CD14-positive monocyte (primary cell): ENCODE data around the gene EGFR. TPM values are rescaled to one million over a fixed set of nuclear protein-coding genes. Genes with fewer than 3 reads are reported as not detected.

ENCODE experiments used
- DNase-seq, 3 donors: peaks; one replicate each; pipeline ENCODE4 v3.0.0-alpha.2; 2011 to 2022
- H2AFZ ChIP-seq: 2 replicates; pipeline ENCODE4 v1.6.0; 2012; ENCODE audit warnings: mild to moderate bottlenecking, low read depth, low read length, inconsistent platforms; ENCODE audit not compliant: insufficient read depth, poor library complexity, severe bottlenecking
- H3K27ac ChIP-seq, 2 donors: 1 replicate in 1 of 2; 2 replicates in 1 of 2; pipeline ENCODE4 v1.5.1; 2012 to 2013; ENCODE audit warnings: low read length in 2 of 2, control low read depth in 1 of 2, inconsistent platforms in 1 of 2, low read depth in 1 of 2, mild to moderate bottlenecking in 1 of 2
- H3K27me3 ChIP-seq, 2 donors: one replicate each; pipeline versions ENCODE4 v1.6.0 to v1.6.1; 2011 to 2013; ENCODE audit warnings: low read length in 2 of 2; ENCODE audit not compliant: control insufficient read depth in 2 of 2, insufficient read depth in 2 of 2
- H3K36me3 ChIP-seq, 2 donors: replicated peaks in 1 of 2; 1 replicate in 1 of 2; 2 replicates in 1 of 2; pipeline versions ENCODE4 v1.5.1 to v1.6.1; 2012 to 2013; ENCODE audit warnings: low read length in 2 of 2, control low read depth in 1 of 2, inconsistent platforms in 1 of 2, mild to moderate bottlenecking in 1 of 2; ENCODE audit not compliant: insufficient read depth in 2 of 2, control insufficient read depth in 1 of 2
- H3K4me1 ChIP-seq, 2 donors: 1 replicate in 1 of 2; 2 replicates in 1 of 2; pipeline versions ENCODE4 v1.5.1 to v1.6.1; 2012 to 2013; ENCODE audit warnings: low read length in 2 of 2, control low read depth in 1 of 2, inconsistent platforms in 1 of 2, mild to moderate bottlenecking in 1 of 2, moderate library complexity in 1 of 2; ENCODE audit not compliant: insufficient read depth in 2 of 2, control insufficient read depth in 1 of 2
- H3K4me2 ChIP-seq: replicated peaks from 2 replicates; pipeline ENCODE3; 2012; ENCODE audit warnings: low read length, moderate library complexity, mild to moderate bottlenecking; ENCODE audit not compliant: poor library complexity, severe bottlenecking; ENCODE audit errors: extremely low read depth
- H3K4me3 ChIP-seq, 3 experiments: fragments of 200-600 bp in 1 of 3; sonication (generic) in 1 of 3; replicated peaks in 1 of 3; 1 replicate in 2 of 3; 2 replicates in 1 of 3; pipeline ENCODE4 v1.5.1; 2011 to 2013; ENCODE audit warnings: low read length in 3 of 3, mild to moderate bottlenecking in 3 of 3, control low read depth in 2 of 3, low read depth in 2 of 3, inconsistent platforms in 1 of 3, moderate library complexity in 1 of 3
- H3K79me2 ChIP-seq: 2 replicates; pipeline ENCODE4 v1.6.0; 2012; ENCODE audit warnings: mild to moderate bottlenecking, control low read depth, inconsistent platforms, low read length, moderate library complexity; ENCODE audit not compliant: insufficient read depth
- H3K9ac ChIP-seq: 2 replicates; pipeline ENCODE4 v1.6.0; 2017; ENCODE audit warnings: low read length, mild to moderate bottlenecking; ENCODE audit not compliant: insufficient read depth, poor library complexity, severe bottlenecking
- H3K9me3 ChIP-seq, 2 donors: replicated peaks in 1 of 2; 1 replicate in 1 of 2; 2 replicates in 1 of 2; pipeline versions ENCODE4 v1.5.1 to v1.6.1; 2012 to 2013; ENCODE audit warnings: low read length in 2 of 2, control low read depth in 1 of 2; ENCODE audit not compliant: control insufficient read depth in 1 of 2, insufficient read depth in 1 of 2
- H4K20me1 ChIP-seq: 2 replicates; pipeline ENCODE4 v1.6.0; 2012; ENCODE audit warnings: mild to moderate bottlenecking, low read length, control low read depth, moderate library complexity; ENCODE audit not compliant: insufficient read depth
- H3K27ac Mint-ChIP-seq, 7 donors: one replicate each; pipeline ENCODE4 v1.8.0; 2020; ENCODE audit warnings: mild to moderate bottlenecking in 7 of 7, mixed read lengths in 7 of 7, moderate library complexity in 6 of 7, inconsistent platforms in 2 of 7
- H3K27me3 Mint-ChIP-seq, 3 donors: one replicate each; pipeline ENCODE4 v1.8.0; 2021 to 2022; ENCODE audit warnings: low read depth in 3 of 3, mild to moderate bottlenecking in 3 of 3, mixed read lengths in 3 of 3, moderate library complexity in 3 of 3, inconsistent platforms in 1 of 3
- H3K36me3 Mint-ChIP-seq, 2 donors: one replicate each; pipeline ENCODE4 v1.8.0; 2020; ENCODE audit warnings: mixed read lengths in 2 of 2, inconsistent platforms in 1 of 2, mild to moderate bottlenecking in 1 of 2
- H3K4me1 Mint-ChIP-seq: one replicate; pipeline ENCODE4 v1.8.0; 2020; ENCODE audit warnings: mild to moderate bottlenecking, mixed read lengths
- H3K4me3 Mint-ChIP-seq, 2 donors: one replicate each; pipeline ENCODE4 v1.8.0; 2020; ENCODE audit warnings: mild to moderate bottlenecking in 2 of 2, mixed read lengths in 2 of 2, moderate library complexity in 1 of 2
- H3K9me3 Mint-ChIP-seq, 7 donors: one replicate each; pipeline ENCODE4 v1.8.0; 2020 to 2022; ENCODE audit warnings: mixed read lengths in 7 of 7, mild to moderate bottlenecking in 6 of 7, moderate library complexity in 6 of 7, inconsistent platforms in 2 of 7
- CTCF ChIP-seq: fragments of 200-600 bp; IDR thresholded peaks from one replicate; pipeline ENCODE4 v1.8.0; 2022; ENCODE audit warnings: antibody characterized with exemption, mild to moderate bottlenecking
- WGBS: methylation state at CpG from one replicate; pipeline ENCODE4 v1.1.5; 2013; ENCODE audit warnings: missing lambda C conversion rate; ENCODE audit not compliant: insufficient coverage; 5-methylcytosine and 5-hydroxymethylcytosine counted together
- intact Hi-C, 2 donors: fragments of 100-400 bp; cut with micrococcal nuclease; formaldehyde crosslinking; loops; one replicate each; pipeline versions ENCODE4 v1.15.0 to v1.15.1; 2023
- polyA plus RNA-seq, 3 donors: library from polyadenylated mRNA; depleted of rRNA in 1 of 3; unstranded in 2 of 3; stranded (reverse) in 1 of 3; fragments of 300-500 nt in 2 of 3; fragments of >200 nt in 1 of 3; fragmentation: Illumina TruSeq in 2 of 3; gene quantifications; 1 replicate in 2 of 3; 2 replicates in 1 of 3; pipeline ENCODE4 v1.2.3, GENCODE V29; 2012 to 2021

The EGFR gene
- polyA plus RNA-seq, 3 donors: not detected

- Mint-ChIP-seq H3K27ac (no peak overlapping the region), H3K36me3 (no peaks in the 10 kb centered on the region), H3K9me3 (peaks cover 0 to 3% (median 0%) of the 10 kb centered on the region in 7 donors), H3K4me1 (peaks cover under 1% of the 10 kb centered on the region), H3K4me3 (no peak overlapping the region), H3K27me3 (peaks cover 12 to 25% (median 13%) of the 10 kb centered on the region in 3 donors)
- no peaks in the 10 kb centered on the region for H4K20me1 ChIP-seq
- no peaks in the 10 kb centered on the region for H3K79me2 ChIP-seq
- peaks cover 5 to 8% of the 10 kb centered on the region in 2 donors for H3K27me3 ChIP-seq
- H2AFZ ChIP-seq: no peak overlapping the region
- no peak overlapping the region for H3K27ac ChIP-seq
- H3K9me3 ChIP-seq: no peaks in the 10 kb centered on the region
- H3K4me3 ChIP-seq: no peak overlapping the region
- no peak for DNase-seq
- H3K4me1 ChIP-seq: peaks cover 0 to under 1% of the 10 kb centered on the region in 2 donors
- TF ChIP-seq CTCF: no peak
- no peak overlapping the region for H3K4me2 ChIP-seq
- WGBS: no CpG with 5 or more reads among the region's 3 CpGs
- no peaks in the 10 kb centered on the region for H3K36me3 ChIP-seq
- intact Hi-C loops: no loop called here
- no peak overlapping the region for H3K9ac ChIP-seq
Observed at GRCh38 chr7:55260676-55261385, 242.0 kb downstream of the EGFR start.
